ENCODE data around the gene ARHGEF28. TPM values are rescaled to one million over a fixed set of nuclear protein-coding genes. Genes with fewer than 3 reads are reported as not detected.

The ARHGEF28 gene
- total and polyA plus RNA-seq, 10 of the 15 experiments (the other 5 are each of a cell fraction or from before 2014, with no cell fraction given) = 0.10 to 0.72 (median 0.22) TPM; not detected in 2

DNA sequence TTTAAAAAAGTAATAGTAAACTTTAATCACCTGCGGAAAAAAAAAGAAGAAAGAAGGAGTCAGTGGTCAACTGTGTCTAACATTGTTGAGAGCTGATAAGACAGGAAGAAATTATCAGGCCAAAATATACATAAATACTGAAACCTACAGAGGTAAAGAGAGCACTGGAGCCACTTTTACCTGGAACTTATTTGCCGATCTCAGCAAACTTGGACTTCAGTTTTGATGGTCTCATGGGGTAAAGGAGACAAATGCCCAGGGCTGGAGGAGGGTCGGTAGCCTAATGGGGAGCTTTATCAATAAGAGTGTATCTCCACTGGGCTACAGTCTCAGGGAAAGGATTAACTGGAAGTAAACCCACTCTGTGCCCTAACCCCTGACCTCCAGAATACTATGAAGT is 26.6 kb upstream of the ARHGEF28 start:
- no peaks in the 10 kb centered on the region for H3K9me3 ChIP-seq (replicated peaks; ENCODE audit: control insufficient read depth, insufficient read depth, low read length)
- H3K27ac ChIP-seq (ENCODE audit: control insufficient read depth, insufficient read depth) = no peak overlapping the region
- no peak for FAIRE-seq
- H3K4me2 ChIP-seq (ENCODE audit: control insufficient read depth, insufficient read depth) = no peak overlapping the region
- DNase-seq (ENCODE audit: low read depth, low spot score) = no peak
- H2AFZ ChIP-seq (ENCODE audit: control insufficient read depth, low read depth, low read length) = no peak overlapping the region
- no peaks in the 10 kb centered on the region for H3K27me3 ChIP-seq (replicated peaks in 1 of 2; ENCODE audit: control insufficient read depth in 2 of 2, insufficient read depth in 2 of 2, low read length in 1 of 2)
- no peak overlapping the region for H3K4me3 ChIP-seq
- no peak for TF ChIP-seq SMAD1 (IDR thresholded peaks at IDR 0.05; ENCODE audit: low read depth, partially characterized antibody)
- TF ChIP-seq, protein P1, sequence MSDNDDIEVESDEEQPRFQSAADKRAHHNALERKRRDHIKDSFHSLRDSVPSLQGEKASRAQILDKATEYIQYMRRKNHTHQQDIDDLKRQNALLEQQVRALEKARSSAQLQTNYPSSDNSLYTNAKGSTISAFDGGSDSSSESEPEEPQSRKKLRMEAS (IDR thresholded peaks at IDR 0.05; ENCODE audit: low read depth, low read length) = no peak
- in situ Hi-C loops (cut with MboI) = no loop called here
- CTCF ChIA-PET = interaction anchor here (0.8 to 1.3 kb wide), 2 partner anchors 8 to 12 kb away, joined by 3 read pairs; no protein-coding TSS in a partner anchor
- no peaks in the 10 kb centered on the region for H3K4me1 ChIP-seq (ENCODE audit: control insufficient read depth, insufficient read depth, low read length)
- POLR2A ChIA-PET = no interaction called here
- no TSS peak for BruUV-seq (replicated peaks)
- no peaks in the 10 kb centered on the region for H3K36me3 ChIP-seq (ENCODE audit: control insufficient read depth in 2 of 2, insufficient read depth in 2 of 2, low read length in 1 of 2)
- no peaks in the 10 kb centered on the region for H4K20me1 ChIP-seq (ENCODE audit: control insufficient read depth, insufficient read depth)
- SMC1A ChIA-PET (ENCODE audit: uncharacterized antibody, unreplicated experiment) = interaction anchor here (1.2 to 15.3 kb wide), 3 partner anchors 8 to 193 kb away, joined by 3 to 415 read pairs (median 7); no protein-coding TSS in a partner anchor
- no peak overlapping the region for H3K9ac ChIP-seq (ENCODE audit: control insufficient read depth, insufficient read depth, low read length)
- H3K79me2 ChIP-seq (ENCODE audit: control insufficient read depth, insufficient read depth, low read length) = no peaks in the 10 kb centered on the region
- ATAC-seq = no peak
- intact Hi-C loops (cut with micrococcal nuclease; ENCODE audit: unreplicated experiment) = loop anchor here (5.0 kb wide), 1 partner anchor 33 kb away; no protein-coding TSS in a partner anchor
- RAD21 ChIA-PET (ENCODE audit: unreplicated experiment) = no interaction called here
- 47% methylated on average over 3 of the region's 3 CpGs for WGBS (ENCODE audit: insufficient coverage, insufficient replicate concordance, low lambda C conversion rate, missing lambda C conversion rate)

DNA sequence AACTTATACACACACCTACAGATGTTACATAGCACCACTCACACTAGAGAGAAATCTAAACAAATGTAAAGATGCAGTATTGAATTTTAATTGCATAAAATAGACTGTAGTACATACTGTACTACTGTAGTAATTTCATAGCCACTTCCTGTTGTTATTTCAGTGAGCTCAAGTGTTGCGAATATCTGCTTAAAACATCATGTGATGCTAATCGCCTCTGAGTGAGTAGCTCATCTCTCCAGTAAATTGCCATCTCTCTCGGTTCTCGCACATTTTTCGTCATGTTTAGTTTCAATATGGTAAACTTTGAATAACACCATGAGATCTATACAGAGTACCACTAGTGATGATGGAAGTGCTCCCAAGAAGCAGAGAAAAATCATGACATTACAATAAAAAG is 22.0 kb upstream of the ARHGEF28 start:
- Histone ChIP-seq H4K20me1 (ENCODE audit: control insufficient read depth, insufficient read depth) (no peaks in the 10 kb centered on the region), H2AFZ (ENCODE audit: control insufficient read depth, low read depth, low read length) (no peak overlapping the region), H3K9ac (ENCODE audit: control insufficient read depth, insufficient read depth, low read length) (no peak overlapping the region), H3K79me2 (ENCODE audit: control insufficient read depth, insufficient read depth, low read length) (no peaks in the 10 kb centered on the region), H3K27me3 (replicated peaks in 1 of 2; ENCODE audit: control insufficient read depth in 2 of 2, insufficient read depth in 2 of 2, low read length in 1 of 2) (no peaks in the 10 kb centered on the region), H3K36me3 (ENCODE audit: control insufficient read depth in 2 of 2, insufficient read depth in 2 of 2, low read length in 1 of 2) (no peaks in the 10 kb centered on the region), H3K4me3 (no peak overlapping the region), H3K4me1 (ENCODE audit: control insufficient read depth, insufficient read depth, low read length) (no peaks in the 10 kb centered on the region), H3K27ac (ENCODE audit: control insufficient read depth, insufficient read depth) (no peak overlapping the region), H3K9me3 (replicated peaks; ENCODE audit: control insufficient read depth, insufficient read depth, low read length) (no peaks in the 10 kb centered on the region), H3K4me2 (ENCODE audit: control insufficient read depth, insufficient read depth) (no peak overlapping the region)
- ChIA-PET SMC1A (ENCODE audit: uncharacterized antibody, unreplicated experiment) (interaction anchor here (0.8 to 3.4 kb wide), 7 partner anchors 11 to 187 kb away, joined by 3 to 16 read pairs (median 4); no protein-coding TSS in a partner anchor), CTCF (interaction anchor here (0.6 to 0.7 kb wide), 4 partner anchors 9 to 189 kb away, joined by 3 read pairs; no protein-coding TSS in a partner anchor), POLR2A (interaction anchor here (0.5 kb wide), 1 partner anchor 62 kb away, joined by 3 read pairs; no protein-coding TSS in a partner anchor), RAD21 (ENCODE audit: unreplicated experiment) (no interaction called here)
- in situ Hi-C loops (cut with MboI) = no loop called here
- 49% methylated on average over 5 of the region's 5 CpGs for WGBS (ENCODE audit: insufficient coverage, insufficient replicate concordance, low lambda C conversion rate, missing lambda C conversion rate)
- intact Hi-C loops (cut with micrococcal nuclease; ENCODE audit: unreplicated experiment) = no loop called here
- ATAC-seq = no peak
- DNase-seq (ENCODE audit: low read depth, low spot score) = no peak
- FAIRE-seq = no peak
- BruUV-seq (replicated peaks) = no TSS peak
- TF ChIP-seq, protein P2, sequence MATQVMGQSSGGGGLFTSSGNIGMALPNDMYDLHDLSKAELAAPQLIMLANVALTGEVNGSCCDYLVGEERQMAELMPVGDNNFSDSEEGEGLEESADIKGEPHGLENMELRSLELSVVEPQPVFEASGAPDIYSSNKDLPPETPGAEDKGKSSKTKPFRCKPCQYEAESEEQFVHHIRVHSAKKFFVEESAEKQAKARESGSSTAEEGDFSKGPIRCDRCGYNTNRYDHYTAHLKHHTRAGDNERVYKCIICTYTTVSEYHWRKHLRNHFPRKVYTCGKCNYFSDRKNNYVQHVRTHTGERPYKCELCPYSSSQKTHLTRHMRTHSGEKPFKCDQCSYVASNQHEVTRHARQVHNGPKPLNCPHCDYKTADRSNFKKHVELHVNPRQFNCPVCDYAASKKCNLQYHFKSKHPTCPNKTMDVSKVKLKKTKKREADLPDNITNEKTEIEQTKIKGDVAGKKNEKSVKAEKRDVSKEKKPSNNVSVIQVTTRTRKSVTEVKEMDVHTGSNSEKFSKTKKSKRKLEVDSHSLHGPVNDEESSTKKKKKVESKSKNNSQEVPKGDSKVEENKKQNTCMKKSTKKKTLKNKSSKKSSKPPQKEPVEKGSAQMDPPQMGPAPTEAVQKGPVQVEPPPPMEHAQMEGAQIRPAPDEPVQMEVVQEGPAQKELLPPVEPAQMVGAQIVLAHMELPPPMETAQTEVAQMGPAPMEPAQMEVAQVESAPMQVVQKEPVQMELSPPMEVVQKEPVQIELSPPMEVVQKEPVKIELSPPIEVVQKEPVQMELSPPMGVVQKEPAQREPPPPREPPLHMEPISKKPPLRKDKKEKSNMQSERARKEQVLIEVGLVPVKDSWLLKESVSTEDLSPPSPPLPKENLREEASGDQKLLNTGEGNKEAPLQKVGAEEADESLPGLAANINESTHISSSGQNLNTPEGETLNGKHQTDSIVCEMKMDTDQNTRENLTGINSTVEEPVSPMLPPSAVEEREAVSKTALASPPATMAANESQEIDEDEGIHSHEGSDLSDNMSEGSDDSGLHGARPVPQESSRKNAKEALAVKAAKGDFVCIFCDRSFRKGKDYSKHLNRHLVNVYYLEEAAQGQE (IDR thresholded peaks at IDR 0.05; ENCODE audit: low read depth, low read length) = no peak
- TF ChIP-seq, protein P3, sequence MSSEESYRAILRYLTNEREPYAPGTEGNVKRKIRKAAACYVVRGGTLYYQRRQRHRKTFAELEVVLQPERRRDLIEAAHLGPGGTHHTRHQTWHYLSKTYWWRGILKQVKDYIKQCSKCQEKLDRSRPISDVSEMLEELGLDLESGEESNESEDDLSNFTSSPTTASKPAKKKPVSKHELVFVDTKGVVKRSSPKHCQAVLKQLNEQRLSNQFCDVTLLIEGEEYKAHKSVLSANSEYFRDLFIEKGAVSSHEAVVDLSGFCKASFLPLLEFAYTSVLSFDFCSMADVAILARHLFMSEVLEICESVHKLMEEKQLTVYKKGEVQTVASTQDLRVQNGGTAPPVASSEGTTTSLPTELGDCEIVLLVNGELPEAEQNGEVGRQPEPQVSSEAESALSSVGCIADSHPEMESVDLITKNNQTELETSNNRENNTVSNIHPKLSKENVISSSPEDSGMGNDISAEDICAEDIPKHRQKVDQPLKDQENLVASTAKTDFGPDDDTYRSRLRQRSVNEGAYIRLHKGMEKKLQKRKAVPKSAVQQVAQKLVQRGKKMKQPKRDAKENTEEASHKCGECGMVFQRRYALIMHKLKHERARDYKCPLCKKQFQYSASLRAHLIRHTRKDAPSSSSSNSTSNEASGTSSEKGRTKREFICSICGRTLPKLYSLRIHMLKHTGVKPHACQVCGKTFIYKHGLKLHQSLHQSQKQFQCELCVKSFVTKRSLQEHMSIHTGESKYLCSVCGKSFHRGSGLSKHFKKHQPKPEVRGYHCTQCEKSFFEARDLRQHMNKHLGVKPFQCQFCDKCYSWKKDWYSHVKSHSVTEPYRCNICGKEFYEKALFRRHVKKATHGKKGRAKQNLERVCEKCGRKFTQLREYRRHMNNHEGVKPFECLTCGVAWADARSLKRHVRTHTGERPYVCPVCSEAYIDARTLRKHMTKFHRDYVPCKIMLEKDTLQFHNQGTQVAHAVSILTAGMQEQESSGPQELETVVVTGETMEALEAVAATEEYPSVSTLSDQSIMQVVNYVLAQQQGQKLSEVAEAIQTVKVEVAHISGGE (CRISPR knock-in tag; IDR thresholded peaks at IDR 0.05) = no peak
- no peak for TF ChIP-seq TCF12 (IDR thresholded peaks at IDR 0.05; ENCODE audit: low read depth, low read length)
- no peak for TF ChIP-seq CHD4 (IDR thresholded peaks at IDR 0.05)
- TF ChIP-seq ZNF24 (IDR thresholded peaks at IDR 0.05) = no peak
- TF ChIP-seq, protein P1 (IDR thresholded peaks at IDR 0.05; ENCODE audit: low read depth, low read length) = no peak

Data from GM12878 (cell line).